ENCODE results near the gene NABP1. TPM values are rescaled to one million over a fixed set of nuclear protein-coding genes. Genes with fewer than 3 reads are reported as not detected.

The NABP1 gene
- total RNA-seq, 1 experiment from 2014 or later: 5.8 TPM

DNA sequence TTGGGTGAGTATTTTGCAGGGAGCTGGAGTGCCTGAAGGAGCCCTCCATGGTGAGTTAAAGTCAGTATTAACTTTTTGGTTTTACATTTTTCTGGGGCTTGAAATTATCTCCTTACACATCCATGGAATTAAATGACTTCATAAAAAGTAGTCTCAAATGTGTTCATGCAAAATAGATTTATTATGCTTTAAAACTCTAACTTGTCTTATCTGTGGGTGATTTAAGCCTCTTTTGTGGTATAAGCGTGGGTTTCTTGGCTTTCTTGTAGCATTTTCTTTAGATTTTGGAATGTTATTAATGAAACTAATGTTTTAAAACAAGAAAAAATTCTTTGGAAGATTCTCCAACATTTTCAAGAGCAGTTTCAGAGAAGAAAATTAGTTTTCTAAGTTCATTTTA, 27.8 kb downstream of the NABP1 start (continued):
- TF ChIP-seq STAT6 (CRISPR knock-in tag; conservative IDR thresholded peaks at IDR 0.05; ENCODE audit: low read depth) (no peak), MXD4 (CRISPR knock-in tag; IDR thresholded peaks at IDR 0.05; ENCODE audit: borderline replicate concordance) (no peak), TCF7 (CRISPR knock-in tag; IDR thresholded peaks at IDR 0.05; ENCODE audit: low read depth) (no peak), SOX15 (CRISPR knock-in tag; IDR thresholded peaks at IDR 0.05) (no peak)
- TF ChIP-seq, protein P1, sequence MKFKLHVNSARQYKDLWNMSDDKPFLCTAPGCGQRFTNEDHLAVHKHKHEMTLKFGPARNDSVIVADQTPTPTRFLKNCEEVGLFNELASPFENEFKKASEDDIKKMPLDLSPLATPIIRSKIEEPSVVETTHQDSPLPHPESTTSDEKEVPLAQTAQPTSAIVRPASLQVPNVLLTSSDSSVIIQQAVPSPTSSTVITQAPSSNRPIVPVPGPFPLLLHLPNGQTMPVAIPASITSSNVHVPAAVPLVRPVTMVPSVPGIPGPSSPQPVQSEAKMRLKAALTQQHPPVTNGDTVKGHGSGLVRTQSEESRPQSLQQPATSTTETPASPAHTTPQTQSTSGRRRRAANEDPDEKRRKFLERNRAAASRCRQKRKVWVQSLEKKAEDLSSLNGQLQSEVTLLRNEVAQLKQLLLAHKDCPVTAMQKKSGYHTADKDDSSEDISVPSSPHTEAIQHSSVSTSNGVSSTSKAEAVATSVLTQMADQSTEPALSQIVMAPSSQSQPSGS (CRISPR knock-in tag; IDR thresholded peaks at IDR 0.05; ENCODE audit: borderline replicate concordance, low read depth): no peak
- TF ChIP-seq, protein P2, sequence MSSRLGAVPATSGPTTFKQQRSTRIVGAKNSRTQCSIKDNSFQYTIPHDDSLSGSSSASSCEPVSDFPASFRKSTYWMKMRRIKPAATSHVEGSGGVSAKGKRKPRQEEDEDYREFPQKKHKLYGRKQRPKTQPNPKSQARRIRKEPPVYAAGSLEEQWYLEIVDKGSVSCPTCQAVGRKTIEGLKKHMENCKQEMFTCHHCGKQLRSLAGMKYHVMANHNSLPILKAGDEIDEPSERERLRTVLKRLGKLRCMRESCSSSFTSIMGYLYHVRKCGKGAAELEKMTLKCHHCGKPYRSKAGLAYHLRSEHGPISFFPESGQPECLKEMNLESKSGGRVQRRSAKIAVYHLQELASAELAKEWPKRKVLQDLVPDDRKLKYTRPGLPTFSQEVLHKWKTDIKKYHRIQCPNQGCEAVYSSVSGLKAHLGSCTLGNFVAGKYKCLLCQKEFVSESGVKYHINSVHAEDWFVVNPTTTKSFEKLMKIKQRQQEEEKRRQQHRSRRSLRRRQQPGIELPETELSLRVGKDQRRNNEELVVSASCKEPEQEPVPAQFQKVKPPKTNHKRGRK (CRISPR knock-in tag; IDR thresholded peaks at IDR 0.05; ENCODE audit: borderline replicate concordance): no peak
- TF ChIP-seq, protein P3, sequence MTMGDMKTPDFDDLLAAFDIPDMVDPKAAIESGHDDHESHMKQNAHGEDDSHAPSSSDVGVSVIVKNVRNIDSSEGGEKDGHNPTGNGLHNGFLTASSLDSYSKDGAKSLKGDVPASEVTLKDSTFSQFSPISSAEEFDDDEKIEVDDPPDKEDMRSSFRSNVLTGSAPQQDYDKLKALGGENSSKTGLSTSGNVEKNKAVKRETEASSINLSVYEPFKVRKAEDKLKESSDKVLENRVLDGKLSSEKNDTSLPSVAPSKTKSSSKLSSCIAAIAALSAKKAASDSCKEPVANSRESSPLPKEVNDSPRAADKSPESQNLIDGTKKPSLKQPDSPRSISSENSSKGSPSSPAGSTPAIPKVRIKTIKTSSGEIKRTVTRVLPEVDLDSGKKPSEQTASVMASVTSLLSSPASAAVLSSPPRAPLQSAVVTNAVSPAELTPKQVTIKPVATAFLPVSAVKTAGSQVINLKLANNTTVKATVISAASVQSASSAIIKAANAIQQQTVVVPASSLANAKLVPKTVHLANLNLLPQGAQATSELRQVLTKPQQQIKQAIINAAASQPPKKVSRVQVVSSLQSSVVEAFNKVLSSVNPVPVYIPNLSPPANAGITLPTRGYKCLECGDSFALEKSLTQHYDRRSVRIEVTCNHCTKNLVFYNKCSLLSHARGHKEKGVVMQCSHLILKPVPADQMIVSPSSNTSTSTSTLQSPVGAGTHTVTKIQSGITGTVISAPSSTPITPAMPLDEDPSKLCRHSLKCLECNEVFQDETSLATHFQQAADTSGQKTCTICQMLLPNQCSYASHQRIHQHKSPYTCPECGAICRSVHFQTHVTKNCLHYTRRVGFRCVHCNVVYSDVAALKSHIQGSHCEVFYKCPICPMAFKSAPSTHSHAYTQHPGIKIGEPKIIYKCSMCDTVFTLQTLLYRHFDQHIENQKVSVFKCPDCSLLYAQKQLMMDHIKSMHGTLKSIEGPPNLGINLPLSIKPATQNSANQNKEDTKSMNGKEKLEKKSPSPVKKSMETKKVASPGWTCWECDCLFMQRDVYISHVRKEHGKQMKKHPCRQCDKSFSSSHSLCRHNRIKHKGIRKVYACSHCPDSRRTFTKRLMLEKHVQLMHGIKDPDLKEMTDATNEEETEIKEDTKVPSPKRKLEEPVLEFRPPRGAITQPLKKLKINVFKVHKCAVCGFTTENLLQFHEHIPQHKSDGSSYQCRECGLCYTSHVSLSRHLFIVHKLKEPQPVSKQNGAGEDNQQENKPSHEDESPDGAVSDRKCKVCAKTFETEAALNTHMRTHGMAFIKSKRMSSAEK (CRISPR knock-in tag; IDR thresholded peaks at IDR 0.05; ENCODE audit: borderline replicate concordance): no peak

GRCh38 chr2:191706791-191707190, 28.9 kb downstream of the NABP1 start:
- CTCF ChIA-PET: interaction anchor here (2.2 kb wide), 1 partner anchor 52 kb away, joined by 7 read pairs; no protein-coding TSS in a partner anchor
- no peak overlapping the region for H3K4me3 Mint-ChIP-seq
- H3K9me3 Mint-ChIP-seq: peaks cover 2% of the 10 kb centered on the region
- no peaks in the 10 kb centered on the region for H3K27me3 Mint-ChIP-seq (ENCODE audit: low read depth)
- ATAC-seq (no peak), DNase-seq (ENCODE audit: low spot score) (no peak)
- POLR2A ChIA-PET: interaction anchor here (0.6 to 0.7 kb wide), 2 partner anchors 152 to 488 kb away, joined by 3 to 7 read pairs; no protein-coding TSS in a partner anchor
- peaks cover 9% of the 10 kb centered on the region for H3K4me1 Mint-ChIP-seq
- no peaks in the 10 kb centered on the region for H3K36me3 Mint-ChIP-seq
- H3K27ac Mint-ChIP-seq: no peak overlapping the region
- TF ChIP-seq USF1 (CRISPR knock-in tag; IDR thresholded peaks at IDR 0.05) (no peak), ZNF263 (CRISPR knock-in tag; IDR thresholded peaks at IDR 0.05; ENCODE audit: low read depth) (no peak), ZNF281 (CRISPR knock-in tag; IDR thresholded peaks at IDR 0.05) (no peak), ZNF396 (CRISPR knock-in tag; IDR thresholded peaks at IDR 0.05; ENCODE audit: borderline replicate concordance) (no peak), NFATC4 (CRISPR knock-in tag; IDR thresholded peaks at IDR 0.05) (no peak), ERG (CRISPR knock-in tag; IDR thresholded peaks at IDR 0.05) (no peak), EMX1 (CRISPR knock-in tag; IDR thresholded peaks at IDR 0.05) (no peak), FOXK1 (CRISPR knock-in tag; IDR thresholded peaks at IDR 0.05) (no peak)
- TF ChIP-seq, protein P4, sequence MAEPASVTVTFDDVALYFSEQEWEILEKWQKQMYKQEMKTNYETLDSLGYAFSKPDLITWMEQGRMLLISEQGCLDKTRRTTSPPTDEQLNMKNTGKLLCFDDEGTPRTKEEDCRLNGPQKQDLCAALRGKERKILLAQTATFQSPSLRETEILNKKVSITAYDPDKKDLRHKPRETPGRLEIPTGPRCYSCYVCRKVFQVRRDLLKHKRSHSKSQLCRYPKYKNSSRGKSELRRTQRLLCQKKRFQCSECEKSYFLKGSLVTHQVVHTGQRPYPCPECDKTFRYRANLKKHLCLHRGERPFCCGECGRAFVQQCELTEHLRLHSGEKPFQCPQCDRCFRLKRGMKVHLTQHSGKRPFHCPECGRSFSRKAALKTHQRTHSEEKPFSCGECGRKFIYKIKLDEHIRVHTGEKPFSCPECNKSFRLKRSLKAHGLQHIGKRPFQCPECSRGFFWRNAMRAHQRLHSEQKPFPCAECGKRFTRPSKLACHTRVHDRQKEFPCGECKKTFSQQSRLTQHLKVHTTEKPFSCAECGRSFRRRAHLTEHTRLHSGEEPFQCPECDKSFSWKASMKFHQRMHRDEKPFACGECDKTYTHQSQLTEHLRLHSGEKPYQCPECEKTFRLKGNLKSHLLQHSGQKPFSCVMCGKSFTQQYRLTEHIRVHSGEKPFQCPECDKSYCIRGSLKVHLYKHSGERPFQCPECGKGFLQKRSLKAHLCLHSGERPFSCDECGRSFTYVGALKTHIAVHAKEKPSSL (CRISPR knock-in tag; conservative IDR thresholded peaks at IDR 0.05): no peak

Data from WTC11 (cell line).